ENCODE results near the gene P2RX6. TPM values are rescaled to one million over a fixed set of nuclear protein-coding genes. Genes with fewer than 3 reads are reported as not detected.
A peak's percentile ranks its signal among the peaks of the same experiment; 100 is the strongest.

P2RX6 gene
- total and polyA plus RNA-seq, 2 of the 4 experiments (the other 2 are of a cell fraction) = 0.90 to 1.6 TPM

DNA sequence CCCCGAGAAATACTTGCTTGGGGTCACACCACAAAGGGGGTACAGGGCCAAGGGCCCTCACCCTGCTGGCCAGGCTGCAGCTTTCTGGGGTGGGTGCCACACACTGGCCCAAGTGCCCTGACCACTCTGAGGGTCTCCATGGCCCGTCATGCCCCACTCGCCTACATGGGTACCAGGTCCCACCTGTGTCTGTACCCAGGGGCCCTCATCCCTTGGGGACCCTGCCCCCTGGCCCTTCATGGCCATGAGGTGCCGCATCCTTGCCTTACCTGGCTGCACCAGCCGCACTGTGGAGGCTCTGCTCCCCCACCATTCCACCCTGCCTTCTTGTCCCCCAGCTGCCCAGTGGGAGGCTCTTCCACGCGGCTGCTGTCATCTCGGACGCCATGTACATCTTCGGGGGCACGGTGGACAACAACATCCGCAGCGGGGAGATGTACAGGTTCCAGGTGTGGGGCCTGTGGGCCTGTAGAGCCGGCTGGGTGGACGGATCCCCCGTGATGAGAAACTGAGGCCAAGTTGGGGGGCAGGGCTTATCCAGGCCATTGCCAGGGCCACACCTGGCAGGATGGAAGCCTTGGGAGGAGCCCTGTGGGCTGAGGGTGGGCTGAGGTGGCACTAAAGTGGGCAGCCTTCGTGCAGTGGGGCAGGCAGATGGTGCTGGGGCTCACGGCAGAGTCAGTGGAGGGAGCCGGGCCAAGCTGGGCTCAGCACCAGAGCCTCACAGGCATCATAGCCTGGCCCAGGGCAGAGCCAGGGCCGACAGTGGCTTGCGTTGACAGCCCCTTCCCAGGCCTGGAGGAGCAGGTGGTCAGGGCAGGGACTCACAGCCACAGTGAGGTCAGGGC, 22.3 kb upstream of the P2RX6 start (continued):
- TF ChIP-seq RCOR1 (IDR thresholded peaks at IDR 0.05; ENCODE audit: insufficient replicate concordance, low read length) = no peak

DNA sequence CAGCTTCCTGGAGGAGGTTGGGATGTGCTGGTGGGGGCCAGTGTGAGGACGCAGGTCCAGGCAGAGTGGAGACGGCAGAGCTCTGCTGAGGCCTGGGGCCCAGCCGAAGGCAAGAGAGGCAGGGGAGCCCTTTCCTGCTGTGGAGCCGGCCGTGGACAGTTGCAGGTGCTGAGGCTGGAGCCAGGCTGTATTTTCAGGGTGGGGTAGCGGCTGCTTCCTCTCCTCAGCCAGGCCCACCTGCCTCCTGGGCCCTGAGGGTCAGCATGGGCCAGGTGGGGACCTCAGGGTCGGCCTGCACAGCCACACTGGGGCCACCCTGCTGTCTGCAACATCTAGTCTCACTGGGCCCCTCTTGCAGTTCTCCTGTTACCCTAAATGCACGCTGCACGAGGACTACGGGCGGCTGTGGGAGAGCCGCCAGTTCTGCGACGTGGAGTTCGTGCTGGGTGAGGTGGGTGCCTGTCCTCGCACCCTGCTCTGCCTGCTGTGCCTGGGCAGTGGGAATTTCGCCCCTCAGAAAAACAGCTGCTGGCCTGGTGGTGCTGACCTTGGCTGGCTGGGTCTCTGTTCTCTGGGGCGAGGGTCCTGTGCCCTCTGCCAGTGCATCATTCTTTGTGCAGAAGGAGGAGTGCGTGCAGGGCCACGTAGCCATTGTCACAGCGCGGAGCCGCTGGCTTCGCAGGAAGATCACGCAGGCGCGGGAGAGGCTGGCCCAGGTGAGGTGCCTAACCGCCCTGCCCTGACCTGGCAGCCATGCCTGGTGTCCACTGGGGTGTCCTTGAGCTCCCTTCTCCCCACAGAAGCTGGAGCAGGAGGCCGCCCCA, 21.4 kb upstream of the P2RX6 start:
- H3K4me1 ChIP-seq (ENCODE audit: control insufficient read depth, insufficient read depth, low read length) = no peaks in the 10 kb centered on the region
- no peak for DNase-seq
- in situ Hi-C loops (cut with MboI; ENCODE audit: low sequenced_read_pairs) = no loop called here
- ChIA-PET CTCF (no interaction called here), POLR2A (ENCODE audit: unreplicated experiment) (no interaction called here)
- H3K14ac ChIP-seq (replicated peaks; ENCODE audit: low read depth, low read length) = no peak overlapping the region
- ATAC-seq (ENCODE audit: low read depth) = no peak
- H2BK15ac ChIP-seq (ENCODE audit: low read depth, low read length) = no peak overlapping the region
- H2AK9ac ChIP-seq (replicated peaks; ENCODE audit: low read depth, low read length, poor library complexity) = peak overlapping the region; percentile 28
- no peak overlapping the region for H3K18ac ChIP-seq (ENCODE audit: low read depth, low read length)
- no peak overlapping the region for H2BK120ac ChIP-seq (ENCODE audit: low read depth, low read length)
- no peak overlapping the region for H3K56ac ChIP-seq (ENCODE audit: extremely low read depth, insufficient read depth, low read length)
- no peak overlapping the region for H3K27ac ChIP-seq (ENCODE audit: insufficient read depth, low read length)
- intact Hi-C loops (cut with micrococcal nuclease) = no loop called here
- no peak overlapping the region for H2AK5ac ChIP-seq (ENCODE audit: low read depth, low read length)
- H3K27me3 ChIP-seq (ENCODE audit: control insufficient read depth, insufficient read depth, low read length) = no peaks in the 10 kb centered on the region
- H2AFZ ChIP-seq (replicated peaks; ENCODE audit: low read length, poor library complexity) = no peak overlapping the region
- BruUV-seq (replicated peaks) = no TSS peak
- no peak overlapping the region for H3K4me3 ChIP-seq (ENCODE audit: insufficient read depth, low read depth, low read length)
- H3K79me1 ChIP-seq (ENCODE audit: low read depth in 1 of 2, low read length in 2 of 2) = peaks cover 0 to 10% of the 10 kb centered on the region in 2 experiments; a peak in 2 of 4 replicates
- H3K23ac ChIP-seq (ENCODE audit: low read depth, low read length) = no peak overlapping the region
- no peaks in the 10 kb centered on the region for H3K9me3 ChIP-seq (ENCODE audit: control insufficient read depth, insufficient read depth, low read length)
- no peak overlapping the region for H3K4me2 ChIP-seq (ENCODE audit: low read depth, low read length)
- H2BK20ac ChIP-seq (ENCODE audit: low read depth, low read length) = no peak overlapping the region
- no peak for TF ChIP-seq FOS (IDR thresholded peaks at IDR 0.05; ENCODE audit: low read depth, low read length)
- H3K36me3 ChIP-seq (ENCODE audit: control insufficient read depth, insufficient read depth, low read length) = peaks cover 62% of the 10 kb centered on the region
- no peak overlapping the region for H3K4ac ChIP-seq (ENCODE audit: low read depth, low read length)
- dilution Hi-C loops (cut with HindIII; ENCODE audit: low sequenced_read_pairs, unreplicated experiment) = no loop called here
- no peak overlapping the region for H4K91ac ChIP-seq (ENCODE audit: insufficient read depth, low read depth, low read length)
- no peaks in the 10 kb centered on the region for H4K20me1 ChIP-seq (ENCODE audit: insufficient read depth, low read length)
- no peak overlapping the region for H3K9ac ChIP-seq (ENCODE audit: low read depth, low read length)
- WGBS, 2 experiments (ENCODE audit: extremely low coverage in 2 of 2, insufficient read length in 1 of 2) = 95% methylated on average over 15 of the region's 29 CpGs; no CpG with 5 or more reads in 1 of the 2 experiments
- H4K8ac ChIP-seq (ENCODE audit: low read depth in 2 of 2, low read length in 2 of 2) = no peak overlapping the region
- H2BK5ac ChIP-seq (ENCODE audit: low read depth, low read length, poor library complexity, severe bottlenecking) = no peak overlapping the region
- H3K9me1 ChIP-seq (ENCODE audit: insufficient read depth, low read length) = no peaks in the 10 kb centered on the region
- H4K5ac ChIP-seq (ENCODE audit: low read depth, low read length) = no peak overlapping the region
